Tibial artery (tissue), 4 donors: ENCODE results near the gene G3BP2.
A peak's percentile ranks its signal among the peaks of the same experiment; 100 is the strongest.
"Not testable (repeated sequence)": the region's sequence is repeated elsewhere in the genome, so short reads cannot be mapped to it uniquely, and the experiment has no call there.

Experiments used
- DNase-seq, 2 donors: peaks; one replicate each; pipeline ENCODE4 v3.0.0-alpha.2; 2019
- H3K27ac ChIP-seq, 2 donors: fragments of 200-600 bp; sonication (generic) in 1 of 2; 1 replicate in 1 of 2; 2 replicates in 1 of 2; pipeline ENCODE4 v1.5.1; 2018 to 2019; ENCODE audit warnings: mild to moderate bottlenecking in 1 of 2
- H3K27me3 ChIP-seq, 2 donors: fragments of 200-600 bp; sonication (generic) in 1 of 2; one replicate each; pipeline versions ENCODE4 v1.5.1 to v1.6.0; 2016 to 2019
- H3K36me3 ChIP-seq, 3 donors: fragments of 200-600 bp; sonication (generic) in 2 of 3; one replicate each; pipeline ENCODE4 v1.5.1; 2016 to 2019; ENCODE audit warnings: mild to moderate bottlenecking in 2 of 3
- H3K4me1 ChIP-seq, 4 donors: fragments of 200-600 bp; sonication (generic) in 2 of 4; 1 replicate in 3 of 4; 2 replicates in 1 of 4; pipeline ENCODE4 v1.5.1; 2016 to 2019
- H3K4me3 ChIP-seq, 2 donors: fragments of 200-600 bp; sonication (generic) in 1 of 2; 1 replicate in 1 of 2; 2 replicates in 1 of 2; pipeline ENCODE4 v1.5.1; 2018 to 2019; ENCODE audit warnings: mild to moderate bottlenecking in 2 of 2
- H3K9me3 ChIP-seq, 3 donors: fragments of 200-600 bp; sonication (generic) in 1 of 3; one replicate each; pipeline ENCODE4 v1.5.1; 2016 to 2019
- intact Hi-C: fragments of 100-400 bp; cut with DNase I; formaldehyde crosslinking; loops from one replicate; pipeline ENCODE4 v1.15.0; 2023; ENCODE audit warnings: low total_unique reads
- TF ChIP-seq, protein P1 (sequence below), 2 experiments: fragments of 200-600 bp in 1 of 2; fragments of 450-650 bp in 1 of 2; IDR thresholded peaks; one replicate each; pipeline ENCODE4 v1.5.1; 2017 to 2019; ENCODE audit warnings: antibody characterized with exemption in 2 of 2, mild to moderate bottlenecking in 1 of 2, moderate library complexity in 1 of 2

G3BP2 gene

DNA sequence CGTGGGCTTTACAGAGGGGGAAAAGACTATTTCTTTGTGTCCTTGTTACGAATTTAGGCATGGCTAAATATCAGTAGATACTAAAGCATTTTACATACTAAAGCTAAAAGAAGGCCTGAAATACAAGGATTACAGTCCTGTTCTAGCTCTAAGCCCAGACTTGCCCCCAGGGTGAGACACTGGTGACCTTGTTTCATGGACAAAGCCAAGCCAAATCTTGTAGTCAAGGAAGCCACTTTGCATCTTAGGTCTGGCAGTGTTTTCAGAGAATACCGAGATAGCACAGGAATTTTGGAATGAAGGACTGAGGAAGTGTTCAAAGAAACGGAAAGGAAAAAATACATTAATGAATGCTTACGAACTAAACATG is 733 bp upstream of the G3BP2 start:
- Histone ChIP-seq H3K27ac (peak overlapping the region; percentile 94 to 99), H3K4me3 (peak overlapping the region; percentile 83 to 91), H3K36me3 (no peaks in the 10 kb centered on the region), H3K27me3 (no peaks in the 10 kb centered on the region), H3K9me3 (no peaks in the 10 kb centered on the region), H3K4me1 (peaks cover 0 to 37% (median 14%) of the 10 kb centered on the region in 4 donors)
- intact Hi-C loops, result loop anchor here (1.0 kb wide), 1 partner anchor 50 kb away; the partner anchor contains the start of gene USO1
- DNase-seq, result no peak
- TF ChIP-seq, protein P1, sequence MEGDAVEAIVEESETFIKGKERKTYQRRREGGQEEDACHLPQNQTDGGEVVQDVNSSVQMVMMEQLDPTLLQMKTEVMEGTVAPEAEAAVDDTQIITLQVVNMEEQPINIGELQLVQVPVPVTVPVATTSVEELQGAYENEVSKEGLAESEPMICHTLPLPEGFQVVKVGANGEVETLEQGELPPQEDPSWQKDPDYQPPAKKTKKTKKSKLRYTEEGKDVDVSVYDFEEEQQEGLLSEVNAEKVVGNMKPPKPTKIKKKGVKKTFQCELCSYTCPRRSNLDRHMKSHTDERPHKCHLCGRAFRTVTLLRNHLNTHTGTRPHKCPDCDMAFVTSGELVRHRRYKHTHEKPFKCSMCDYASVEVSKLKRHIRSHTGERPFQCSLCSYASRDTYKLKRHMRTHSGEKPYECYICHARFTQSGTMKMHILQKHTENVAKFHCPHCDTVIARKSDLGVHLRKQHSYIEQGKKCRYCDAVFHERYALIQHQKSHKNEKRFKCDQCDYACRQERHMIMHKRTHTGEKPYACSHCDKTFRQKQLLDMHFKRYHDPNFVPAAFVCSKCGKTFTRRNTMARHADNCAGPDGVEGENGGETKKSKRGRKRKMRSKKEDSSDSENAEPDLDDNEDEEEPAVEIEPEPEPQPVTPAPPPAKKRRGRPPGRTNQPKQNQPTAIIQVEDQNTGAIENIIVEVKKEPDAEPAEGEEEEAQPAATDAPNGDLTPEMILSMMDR (IDR thresholded peaks at IDR 0.05), result no peak

DNA sequence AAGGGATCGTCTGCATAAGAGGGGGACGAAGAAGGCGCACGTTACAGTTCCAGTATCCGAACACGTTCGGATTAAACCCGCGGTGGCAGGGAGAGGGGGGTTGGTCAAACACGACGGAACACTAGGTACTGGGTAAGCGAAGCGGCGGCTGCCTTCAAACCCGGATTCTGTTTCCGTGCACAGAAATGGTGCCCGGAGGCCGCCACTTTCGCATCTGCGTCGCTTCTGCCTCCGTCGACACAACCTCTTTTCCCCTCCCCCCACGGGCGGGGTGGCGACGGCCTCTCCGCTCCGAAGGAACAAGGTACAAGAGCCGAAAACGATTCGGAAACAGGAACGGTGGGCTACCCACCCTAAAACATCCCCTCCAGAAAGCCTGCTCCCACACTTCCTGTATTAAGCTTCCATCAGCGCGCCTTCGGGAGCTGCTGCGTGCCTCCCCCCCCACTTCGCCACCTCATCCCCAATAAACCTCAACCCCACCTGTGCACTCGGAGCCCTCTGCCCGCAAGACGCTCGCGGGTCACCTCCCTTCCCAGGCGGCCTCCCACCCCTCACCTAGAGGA is 667 bp downstream of the G3BP2 start:
- H3K36me3 ChIP-seq, result no peaks in the 10 kb centered on the region
- H3K4me1 ChIP-seq, result peaks cover 0 to 51% (median 14%) of the 10 kb centered on the region in 4 donors
- TF ChIP-seq, protein P1 (IDR thresholded peaks at IDR 0.05), result no peak
- peak overlapping the region; percentile 83 to 91 for H3K4me3 ChIP-seq
- peak; percentile 60 to 82 for DNase-seq
- no peaks in the 10 kb centered on the region for H3K9me3 ChIP-seq
- intact Hi-C loops, result loop anchor here (1.0 kb wide), 1 partner anchor 52 kb away; the partner anchor contains the start of gene USO1
- H3K27me3 ChIP-seq, result no peaks in the 10 kb centered on the region
- H3K27ac ChIP-seq, result peak overlapping the region; percentile 94 to 99

DNA sequence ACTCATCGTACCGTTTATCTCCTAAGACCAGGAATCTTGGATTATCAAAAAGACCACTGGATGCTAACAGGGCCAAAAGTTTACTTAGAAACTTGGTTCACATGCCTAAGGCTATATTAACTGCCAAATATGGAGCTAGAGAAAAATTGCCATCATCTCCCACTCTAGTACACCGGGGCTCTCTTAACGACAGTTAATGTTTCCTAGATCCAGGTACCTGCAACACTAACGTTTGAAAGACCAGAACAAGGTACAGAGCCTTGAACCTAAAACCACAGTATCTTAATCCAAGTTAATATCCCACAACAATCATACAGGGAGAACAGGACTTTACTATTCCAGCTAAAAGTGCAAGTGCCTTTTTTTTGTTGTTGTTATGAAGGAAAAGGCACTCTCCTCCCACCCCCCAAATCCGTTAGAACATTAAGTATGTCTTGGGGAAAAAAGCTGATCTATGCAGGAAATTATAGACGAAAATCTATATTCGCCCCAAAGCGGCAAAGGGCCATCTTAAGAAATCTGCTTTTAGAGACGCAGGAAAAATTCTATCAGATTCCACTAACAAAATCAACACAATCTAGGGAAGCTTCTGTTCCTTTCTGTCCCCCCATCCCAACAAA is 1.3 kb downstream of the G3BP2 start:
- intact Hi-C loops, result no loop called here
- peaks cover 0 to 53% (median 14%) of the 10 kb centered on the region in 4 donors for H3K4me1 ChIP-seq
- H3K4me3 ChIP-seq, result peak overlapping the region; percentile 83 to 91
- no peaks in the 10 kb centered on the region for H3K9me3 ChIP-seq
- H3K36me3 ChIP-seq, result no peaks in the 10 kb centered on the region
- TF ChIP-seq, protein P1 (IDR thresholded peaks at IDR 0.05), result no peak
- no peaks in the 10 kb centered on the region for H3K27me3 ChIP-seq
- DNase-seq, result no peak
- H3K27ac ChIP-seq, result peak overlapping the region; percentile 94 to 99

DNA sequence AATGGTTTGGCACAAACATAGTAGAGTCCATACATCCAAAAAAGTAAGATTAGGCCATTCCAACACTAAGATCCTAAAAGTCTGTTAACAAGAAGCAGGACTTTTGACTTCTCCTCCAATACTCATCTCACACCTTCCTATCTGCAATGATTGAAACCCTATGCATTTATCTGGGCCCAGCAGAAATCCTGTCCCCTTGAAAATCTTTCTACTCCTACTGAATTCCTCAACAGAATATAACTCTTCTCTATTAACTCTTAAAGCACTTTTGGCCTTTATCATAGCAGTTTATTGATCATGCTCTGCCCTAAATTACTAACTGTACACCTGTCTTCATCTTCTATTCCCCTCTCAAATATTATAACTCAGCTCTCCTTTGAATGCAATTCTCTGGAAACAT is 4.6 kb downstream of the G3BP2 start:
- Histone ChIP-seq H3K27me3 (no peaks in the 10 kb centered on the region), H3K36me3 (no peaks in the 10 kb centered on the region), H3K4me1 (peaks cover 0 to 63% (median 17%) of the 10 kb centered on the region in 4 donors), H3K27ac (no peak overlapping the region), H3K4me3 (no peak overlapping the region), H3K9me3 (no peaks in the 10 kb centered on the region)
- intact Hi-C loops, result no loop called here
- TF ChIP-seq, protein P1 (IDR thresholded peaks at IDR 0.05), result no peak
- DNase-seq, result no peak

DNA sequence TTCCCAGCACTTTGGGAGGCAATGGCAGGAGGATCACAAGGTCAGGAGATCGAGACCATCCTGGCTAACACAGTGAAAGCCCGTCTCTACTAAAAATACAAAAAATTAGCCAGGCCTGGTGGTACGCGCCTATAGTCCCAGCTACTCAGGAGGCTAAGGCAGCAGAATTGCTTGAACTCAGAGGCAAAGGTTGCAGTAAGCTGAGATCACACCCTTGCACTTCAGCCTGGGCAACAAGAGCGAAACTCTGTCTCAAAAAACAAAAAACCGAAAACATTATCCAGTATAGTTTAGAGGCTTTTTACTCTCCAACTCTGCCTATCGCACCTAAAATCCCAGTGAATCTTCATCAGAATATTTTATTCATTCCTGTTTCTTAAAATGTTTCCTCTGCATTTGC is 5.6 kb downstream of the G3BP2 start:
- H3K36me3 ChIP-seq, H3K27me3 ChIP-seq, H3K27ac ChIP-seq, intact Hi-C loops, H3K9me3 ChIP-seq, DNase-seq, H3K4me3 ChIP-seq: not testable (repeated sequence)
- peaks cover 0 to 63% (median 17%) of the 10 kb centered on the region in 4 donors for H3K4me1 ChIP-seq

DNA sequence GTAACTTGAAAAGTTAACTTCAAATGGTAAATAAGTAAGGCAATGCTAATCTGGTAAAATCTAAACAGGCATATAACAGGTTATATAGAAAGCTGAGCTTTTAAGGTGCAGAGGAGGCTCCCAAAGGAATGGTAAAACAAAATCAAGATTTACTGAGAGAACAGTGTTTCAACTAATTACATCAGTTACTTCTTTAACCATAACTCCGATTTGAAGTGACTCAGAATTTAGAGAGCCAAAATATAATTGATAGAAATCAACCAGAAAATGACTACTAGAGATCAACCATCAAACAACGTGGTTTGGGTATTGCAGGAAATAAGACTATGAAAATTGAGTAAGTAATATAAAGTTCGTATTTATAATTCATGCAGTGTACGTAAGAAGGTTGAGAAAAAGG is 6.9 kb downstream of the G3BP2 start:
- Histone ChIP-seq H3K27ac (no peak overlapping the region), H3K4me1 (peaks cover 0 to 56% (median 13%) of the 10 kb centered on the region in 4 donors), H3K9me3 (no peaks in the 10 kb centered on the region), H3K36me3 (peaks cover 3 to 5% (median 3%) of the 10 kb centered on the region in 3 donors), H3K4me3 (no peak overlapping the region), H3K27me3 (no peaks in the 10 kb centered on the region)
- no peak for DNase-seq
- intact Hi-C loops, result no loop called here
- TF ChIP-seq, protein P1 (IDR thresholded peaks at IDR 0.05), result no peak

DNA sequence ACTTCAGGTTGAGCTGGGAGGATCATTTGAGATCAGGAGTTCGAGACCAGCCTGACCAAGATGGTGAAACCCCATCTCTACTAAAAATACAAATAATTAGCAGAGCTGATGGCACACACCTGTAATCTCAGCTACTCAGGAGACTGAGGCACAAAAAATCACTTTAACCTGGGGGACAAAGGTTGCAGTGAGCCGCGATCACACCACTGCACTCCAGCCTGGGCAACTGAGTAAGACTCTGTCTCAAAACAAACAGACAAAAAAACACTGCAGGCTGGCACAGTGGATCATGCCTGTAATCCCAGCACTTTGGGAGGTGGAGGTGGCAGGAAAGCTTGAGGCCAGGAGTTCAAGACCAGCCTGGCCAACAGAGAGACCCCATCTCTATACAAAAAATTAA is 8.6 kb downstream of the G3BP2 start:
- peaks cover 10 to 15% (median 13%) of the 10 kb centered on the region in 3 donors for H3K36me3 ChIP-seq
- intact Hi-C loops, H3K4me3 ChIP-seq, H3K27me3 ChIP-seq, H3K9me3 ChIP-seq, DNase-seq, H3K27ac ChIP-seq: not testable (repeated sequence)
- peaks cover 0 to 39% (median 5%) of the 10 kb centered on the region in 4 donors for H3K4me1 ChIP-seq
